ENCODE results near the gene PAF1.

DNA sequence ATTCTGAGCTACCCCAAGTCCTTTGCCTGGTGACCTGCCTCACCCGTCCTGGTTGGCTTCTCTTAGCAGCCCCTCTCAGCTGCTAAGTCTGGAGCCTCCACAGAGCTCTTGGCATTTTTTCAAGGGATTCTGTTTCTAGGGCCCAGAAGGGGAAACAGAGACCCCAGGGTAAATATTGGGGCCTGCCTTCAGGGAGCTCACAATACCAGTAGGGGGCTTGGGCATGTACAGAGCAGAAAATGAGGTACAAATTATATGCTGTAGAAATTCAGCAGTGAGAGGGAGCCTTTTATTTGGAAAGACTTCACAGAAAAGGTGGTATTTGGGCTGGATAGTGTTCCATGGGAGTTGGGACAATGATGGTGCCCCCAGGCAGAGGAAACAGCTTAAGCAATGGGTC lies 45.0 kb downstream of the PAF1 start:
- TF ChIP-seq, protein P1, sequence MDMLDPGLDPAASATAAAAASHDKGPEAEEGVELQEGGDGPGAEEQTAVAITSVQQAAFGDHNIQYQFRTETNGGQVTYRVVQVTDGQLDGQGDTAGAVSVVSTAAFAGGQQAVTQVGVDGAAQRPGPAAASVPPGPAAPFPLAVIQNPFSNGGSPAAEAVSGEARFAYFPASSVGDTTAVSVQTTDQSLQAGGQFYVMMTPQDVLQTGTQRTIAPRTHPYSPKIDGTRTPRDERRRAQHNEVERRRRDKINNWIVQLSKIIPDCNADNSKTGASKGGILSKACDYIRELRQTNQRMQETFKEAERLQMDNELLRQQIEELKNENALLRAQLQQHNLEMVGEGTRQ (IDR thresholded peaks at IDR 0.05), result no peak
- TF ChIP-seq, protein P2, sequence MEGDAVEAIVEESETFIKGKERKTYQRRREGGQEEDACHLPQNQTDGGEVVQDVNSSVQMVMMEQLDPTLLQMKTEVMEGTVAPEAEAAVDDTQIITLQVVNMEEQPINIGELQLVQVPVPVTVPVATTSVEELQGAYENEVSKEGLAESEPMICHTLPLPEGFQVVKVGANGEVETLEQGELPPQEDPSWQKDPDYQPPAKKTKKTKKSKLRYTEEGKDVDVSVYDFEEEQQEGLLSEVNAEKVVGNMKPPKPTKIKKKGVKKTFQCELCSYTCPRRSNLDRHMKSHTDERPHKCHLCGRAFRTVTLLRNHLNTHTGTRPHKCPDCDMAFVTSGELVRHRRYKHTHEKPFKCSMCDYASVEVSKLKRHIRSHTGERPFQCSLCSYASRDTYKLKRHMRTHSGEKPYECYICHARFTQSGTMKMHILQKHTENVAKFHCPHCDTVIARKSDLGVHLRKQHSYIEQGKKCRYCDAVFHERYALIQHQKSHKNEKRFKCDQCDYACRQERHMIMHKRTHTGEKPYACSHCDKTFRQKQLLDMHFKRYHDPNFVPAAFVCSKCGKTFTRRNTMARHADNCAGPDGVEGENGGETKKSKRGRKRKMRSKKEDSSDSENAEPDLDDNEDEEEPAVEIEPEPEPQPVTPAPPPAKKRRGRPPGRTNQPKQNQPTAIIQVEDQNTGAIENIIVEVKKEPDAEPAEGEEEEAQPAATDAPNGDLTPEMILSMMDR (IDR thresholded peaks at IDR 0.05), result no peak
- no peak for TF ChIP-seq POLR2A (IDR thresholded peaks at IDR 0.05; ENCODE audit: low read length)
- no peak for TF ChIP-seq HDAC2 (IDR thresholded peaks at IDR 0.05)
- TF ChIP-seq NR3C1 (IDR thresholded peaks at IDR 0.05), result no peak
